Measurements from ENCODE around the gene ZNF423.

Gene ZNF423

DNA sequence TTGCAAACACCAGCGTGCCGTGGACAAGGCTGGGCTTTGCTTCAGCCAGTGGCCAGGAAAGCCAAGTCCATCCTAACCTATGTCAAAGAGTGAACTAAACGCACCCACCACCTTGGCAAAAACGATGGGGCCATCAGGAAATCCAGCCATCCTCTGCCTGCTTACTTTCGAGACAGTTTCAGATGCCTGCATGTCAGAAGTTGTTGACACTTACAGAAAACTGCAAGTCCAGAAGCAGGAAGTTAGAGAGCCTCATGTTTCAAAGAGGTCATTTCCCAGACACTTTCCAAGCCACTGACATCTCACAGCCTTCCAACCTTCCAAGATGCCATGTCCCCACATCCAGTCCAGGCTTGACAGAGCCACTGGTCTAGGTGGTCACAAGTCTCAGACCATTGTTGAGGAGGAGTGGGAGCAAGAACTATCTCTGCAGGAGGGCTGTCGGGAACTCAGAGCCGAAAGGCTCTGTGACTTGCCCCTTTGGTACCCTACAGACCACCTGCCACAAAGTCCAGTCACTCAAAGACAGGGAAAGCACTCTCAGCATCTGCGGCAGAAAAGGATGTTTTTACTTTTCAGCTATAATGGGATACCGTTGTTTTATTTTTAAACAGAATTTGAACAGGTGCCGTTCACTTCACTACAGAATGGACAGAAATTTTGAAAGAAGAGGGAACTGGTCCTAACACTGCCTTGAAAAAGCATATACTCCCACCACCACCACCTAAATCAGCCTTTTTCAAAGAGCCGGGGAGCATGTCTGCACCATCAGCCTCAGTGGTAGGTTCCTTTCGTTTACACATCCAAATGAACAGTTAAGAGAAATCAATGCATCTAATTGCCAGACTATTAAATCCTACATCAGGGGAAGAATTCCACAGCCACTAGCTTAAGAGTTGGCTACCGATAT is 5.1 kb downstream of the ZNF423 start:
- no peak for DNase-seq (ENCODE audit: low read depth, low spot score)
- H3K27ac ChIP-seq, result no peak overlapping the region

DNA sequence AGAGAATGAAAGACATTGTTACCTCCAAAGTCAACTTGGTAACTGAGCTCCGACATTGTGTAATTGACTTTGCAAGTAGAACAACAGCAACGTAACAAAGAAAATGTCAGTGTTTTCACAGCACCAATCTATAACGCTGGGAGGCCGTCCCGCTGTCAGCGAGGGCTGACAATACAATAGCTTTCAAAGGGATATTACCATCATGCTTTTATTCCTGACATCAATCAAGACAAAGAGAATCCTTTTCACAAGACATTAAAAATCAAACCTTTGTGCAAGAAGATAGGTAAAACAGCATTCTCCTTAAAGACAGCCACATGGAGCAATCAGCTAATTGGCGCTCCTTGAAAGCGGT is 6.2 kb downstream of the ZNF423 start:
- DNase-seq (ENCODE audit: low read depth, low spot score), result no peak
- no peak overlapping the region for H3K27ac ChIP-seq

- DNase-seq (ENCODE audit: low read depth, low spot score), result no peak
- no peak overlapping the region for H3K27ac ChIP-seq
Measured at GRCh38 chr16:49849037-49849753, 6.7 kb downstream of the ZNF423 start.

GRCh38 chr16:49848530-49848929 is 7.4 kb downstream of the ZNF423 start:
- no peak overlapping the region for H3K27ac ChIP-seq
- DNase-seq (ENCODE audit: low read depth, low spot score), result no peak

- H3K27ac ChIP-seq, result no peak overlapping the region
Measured at GRCh38 chr16:49846800-49847199, 9.1 kb downstream of the ZNF423 start.

GRCh38 chr16:49844359-49844758 is 11.6 kb downstream of the ZNF423 start:
- H3K27ac ChIP-seq, result no peak overlapping the region
- DNase-seq (ENCODE audit: low read depth, low spot score), result no peak

More at GRCh38 chr16:49846800-49847199, 9.1 kb downstream of the ZNF423 start:
- DNase-seq (ENCODE audit: low read depth, low spot score), result no peak

- DNase-seq (ENCODE audit: low read depth, low spot score), result no peak
- H3K27ac ChIP-seq, result no peak overlapping the region
Measured at GRCh38 chr16:49843758-49844157, 12.2 kb downstream of the ZNF423 start.

GRCh38 chr16:49842972-49843371 is 12.9 kb downstream of the ZNF423 start:
- DNase-seq (ENCODE audit: low read depth, low spot score), result no peak
- H3K27ac ChIP-seq, result no peak overlapping the region

- H3K27ac ChIP-seq, result no peak overlapping the region
- no peak for DNase-seq (ENCODE audit: low read depth, low spot score)
Measured at GRCh38 chr16:49839017-49839825, 16.7 kb downstream of the ZNF423 start.

- no peak for DNase-seq (ENCODE audit: low read depth, low spot score)
- H3K27ac ChIP-seq, result no peak overlapping the region
Measured at GRCh38 chr16:49838441-49839016, 17.4 kb downstream of the ZNF423 start.

GRCh38 chr16:49837688-49838410 is 18.1 kb downstream of the ZNF423 start:
- H3K27ac ChIP-seq, result no peak overlapping the region
- DNase-seq (ENCODE audit: low read depth, low spot score), result no peak

DNA sequence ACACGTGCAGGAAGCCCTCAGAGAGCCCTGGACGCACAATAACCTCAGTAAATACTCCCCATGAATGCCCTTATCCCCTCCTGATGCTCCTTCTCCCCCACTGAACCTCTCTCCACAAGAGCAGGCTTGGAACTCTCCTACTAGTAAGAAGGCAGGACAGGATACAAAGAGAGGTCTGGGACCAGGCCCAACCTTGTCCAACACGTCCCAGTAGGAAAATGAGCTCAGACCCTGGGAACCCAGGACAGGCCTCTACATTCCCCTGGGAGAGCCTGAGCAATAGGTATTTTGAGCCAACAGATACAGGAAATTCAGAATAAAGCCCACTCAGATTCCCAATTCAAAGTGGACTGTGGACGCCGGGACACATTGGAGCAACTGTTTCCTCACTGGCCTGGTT is 19.2 kb downstream of the ZNF423 start:
- DNase-seq (ENCODE audit: low read depth, low spot score), result no peak
- no peak overlapping the region for H3K27ac ChIP-seq

GRCh38 chr16:49836218-49836617 is 19.7 kb downstream of the ZNF423 start:
- no peak for DNase-seq (ENCODE audit: low read depth, low spot score)
- H3K27ac ChIP-seq, result no peak overlapping the region

DNA sequence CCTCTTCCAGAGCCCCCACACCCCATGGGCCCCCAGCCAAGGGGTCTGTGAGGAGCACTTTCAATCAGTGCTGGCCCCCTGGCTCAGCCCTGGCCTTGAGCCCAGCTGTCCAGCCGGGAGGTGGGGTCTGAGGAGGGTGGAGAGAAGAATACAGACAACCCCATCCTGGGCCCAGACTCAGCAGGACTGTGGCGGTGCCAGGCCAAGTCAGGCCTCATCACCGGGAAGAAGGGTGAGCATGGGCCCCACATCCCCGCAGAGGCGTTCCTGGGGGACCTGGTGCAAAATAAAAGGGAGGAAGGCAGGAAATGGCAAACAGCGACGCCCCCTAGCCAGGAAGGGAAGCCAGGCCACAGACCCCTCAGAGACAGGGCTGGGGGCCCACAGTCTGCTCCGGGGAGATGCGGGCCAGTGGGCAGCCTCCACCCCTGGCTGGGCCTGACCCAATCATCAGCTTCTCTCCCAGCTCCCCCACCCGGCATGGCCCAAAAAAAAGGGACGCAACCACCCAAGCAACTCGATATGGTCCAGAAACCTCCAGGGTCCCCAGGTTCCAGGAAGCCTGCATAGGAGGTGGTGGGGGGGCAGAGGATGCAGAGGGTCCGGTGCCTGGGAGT is 20.6 kb downstream of the ZNF423 start:
- H3K27ac ChIP-seq, result no peak overlapping the region
- DNase-seq (ENCODE audit: low read depth, low spot score), result no peak

GRCh38 chr16:49834531-49835151 is 21.3 kb downstream of the ZNF423 start:
- no peak overlapping the region for H3K27ac ChIP-seq
- no peak for DNase-seq (ENCODE audit: low read depth, low spot score)

GRCh38 chr16:49833796-49834530 is 21.9 kb downstream of the ZNF423 start:
- H3K27ac ChIP-seq, result no peak overlapping the region
- DNase-seq (ENCODE audit: low read depth, low spot score), result no peak

- H3K27ac ChIP-seq, result no peak overlapping the region
Measured at GRCh38 chr16:49833085-49833484, 22.8 kb downstream of the ZNF423 start.

DNA sequence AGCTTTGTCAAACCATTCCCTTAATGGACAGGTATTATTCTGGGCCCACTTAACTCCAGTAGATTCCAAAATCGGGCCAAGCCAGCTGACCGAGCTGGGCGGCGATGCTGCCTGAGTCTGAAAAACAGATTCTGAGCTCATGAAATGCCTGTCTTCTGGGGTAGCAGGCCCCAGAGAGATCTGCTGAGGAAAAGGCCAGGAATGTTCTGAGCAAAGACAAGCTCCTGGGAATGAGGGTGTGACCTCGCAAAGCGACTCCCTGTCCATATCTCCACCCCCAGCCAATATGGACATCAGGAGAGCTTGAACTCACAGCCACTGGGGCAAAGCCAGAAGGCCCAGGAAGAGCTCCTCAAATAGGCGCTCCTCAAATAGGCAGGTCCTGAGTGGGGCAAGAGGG is 23.7 kb downstream of the ZNF423 start:
- H3K27ac ChIP-seq, result no peak overlapping the region
- no peak for DNase-seq (ENCODE audit: low read depth, low spot score)

More at GRCh38 chr16:49833085-49833484, 22.8 kb downstream of the ZNF423 start:
- no peak for DNase-seq (ENCODE audit: low read depth, low spot score)

Data from epithelial cell of prostate (primary cell).